SH-SY5Y (cell line): ENCODE data around the gene KIRREL2.

ENCODE experiments used
- GATA2 ChIP-seq: IDR thresholded peaks from 2 replicates; pipeline ENCODE4 v1.6.1; 2011; ENCODE audit warnings: mild to moderate bottlenecking, low read depth, low read length
- GATA3 ChIP-seq: IDR thresholded peaks from 2 replicates; pipeline ENCODE4 v1.6.1; 2011; ENCODE audit warnings: low read depth, mild to moderate bottlenecking, low read length, moderate library complexity

- TF ChIP-seq GATA3 (no peak), GATA2 (no peak)
Measured at GRCh38 chr19:35812220-35813042, 44.3 kb upstream of the KIRREL2 start, which contains the start of gene PRODH2.
